ENCODE data around the gene NOXRED1. TPM values are rescaled to one million over a fixed set of nuclear protein-coding genes. Genes with fewer than 3 reads are reported as not detected.

NOXRED1 gene
- total RNA-seq, 6 experiments from 2014 or later = 0.09 to 0.33 (median 0.25) TPM; not detected in 3

GRCh38 chr14:77377502-77377844, 45.9 kb downstream of the NOXRED1 start:
- Mint-ChIP-seq H3K27me3 (ENCODE audit: insufficient read depth) (no peaks in the 10 kb centered on the region; the same call in 1 of the 2 replicates), H3K36me3 (ENCODE audit: low read depth) (0 out of 2 replicates have a peak, but pooled peaks cover 10% of the 10 kb centered on the region), H3K4me1 (ENCODE audit: low read depth) (peaks cover 35% of the 10 kb centered on the region), H3K27ac (no peak overlapping the region), H3K4me3 (no peak overlapping the region), H3K9me3 (no peaks in the 10 kb centered on the region)
- DNase-seq = no peak
- no peak for TF ChIP-seq CTCF (IDR thresholded peaks at IDR 0.05)

- DNase-seq = peak; percentile 70
- Mint-ChIP-seq H3K9me3 (no peaks in the 10 kb centered on the region), H3K27me3 (ENCODE audit: insufficient read depth) (no peaks in the 10 kb centered on the region), H3K4me3 (peak within 1 kb of the TSS; percentile 90), H3K4me1 (ENCODE audit: low read depth) (peaks cover 38% of the 10 kb centered on the region), H3K36me3 (ENCODE audit: low read depth) (0 out of 2 replicates have a peak, but pooled peaks cover 10% of the 10 kb centered on the region), H3K27ac (peak within 1 kb of the TSS; percentile 65)
- TF ChIP-seq CTCF (IDR thresholded peaks at IDR 0.05) = peak; percentile 60
Observed at GRCh38 chr14:77376771-77377501, 46.4 kb downstream of the NOXRED1 start, which contains the start of the genes SAMD15 and TMED8. Gene SAMD15, plus strand, starts transcription at chr14:77377379. Its CDS starts 40 bp downstream, at chr14:77377419. Gene TMED8, minus strand, starts transcription at chr14:77377094. Its CDS starts 41 bp downstream, at chr14:77377053.

DNA sequence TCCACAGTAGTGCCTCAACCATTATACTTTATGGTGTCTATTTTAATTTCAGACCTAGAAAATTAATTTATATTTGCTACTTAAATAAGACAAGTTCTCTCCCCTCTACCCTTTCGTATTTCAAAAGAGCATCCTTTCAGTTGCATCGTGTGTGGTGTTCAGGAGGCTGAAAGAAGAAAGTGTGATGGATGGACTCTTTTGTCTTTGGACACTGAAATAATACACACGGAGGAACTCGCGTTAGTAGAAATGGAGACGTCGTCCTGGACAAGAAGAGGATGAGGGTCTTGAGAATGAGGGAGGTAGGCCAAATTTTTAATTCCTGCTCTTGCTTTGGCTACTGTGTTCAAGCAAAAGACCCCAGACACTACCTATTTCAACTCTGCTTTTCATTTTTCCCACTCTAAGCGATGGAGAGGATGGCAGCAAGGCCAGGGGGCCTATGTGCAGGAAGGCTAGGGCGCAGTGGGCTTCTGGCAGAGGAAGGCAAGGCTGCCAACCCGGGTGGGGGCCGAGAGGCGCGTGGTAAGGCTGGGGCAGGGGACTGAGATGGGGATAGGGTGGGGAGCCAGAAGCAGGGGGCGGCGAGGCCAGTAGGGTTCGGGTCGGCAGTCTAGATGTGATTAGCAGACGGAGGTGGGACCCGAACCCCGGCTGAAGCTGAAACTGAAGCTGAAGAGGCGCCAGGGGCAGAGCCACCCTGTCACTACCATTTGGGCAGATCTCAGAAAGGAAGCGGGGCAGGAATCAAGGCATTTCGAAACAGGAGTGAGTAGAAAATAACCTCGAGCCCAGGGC, 47.2 kb downstream of the NOXRED1 start:
- Mint-ChIP-seq H3K36me3 (ENCODE audit: low read depth) (0 out of 2 replicates have a peak, but pooled peaks cover 10% of the 10 kb centered on the region), H3K9me3 (no peaks in the 10 kb centered on the region), H3K4me3 (peak overlapping the region; percentile 90), H3K27ac (peak overlapping the region; percentile 65), H3K4me1 (ENCODE audit: low read depth) (peaks cover 38% of the 10 kb centered on the region), H3K27me3 (ENCODE audit: insufficient read depth) (no peaks in the 10 kb centered on the region)
- TF ChIP-seq CTCF (IDR thresholded peaks at IDR 0.05) = no peak
- DNase-seq = peak; percentile 3

DNA sequence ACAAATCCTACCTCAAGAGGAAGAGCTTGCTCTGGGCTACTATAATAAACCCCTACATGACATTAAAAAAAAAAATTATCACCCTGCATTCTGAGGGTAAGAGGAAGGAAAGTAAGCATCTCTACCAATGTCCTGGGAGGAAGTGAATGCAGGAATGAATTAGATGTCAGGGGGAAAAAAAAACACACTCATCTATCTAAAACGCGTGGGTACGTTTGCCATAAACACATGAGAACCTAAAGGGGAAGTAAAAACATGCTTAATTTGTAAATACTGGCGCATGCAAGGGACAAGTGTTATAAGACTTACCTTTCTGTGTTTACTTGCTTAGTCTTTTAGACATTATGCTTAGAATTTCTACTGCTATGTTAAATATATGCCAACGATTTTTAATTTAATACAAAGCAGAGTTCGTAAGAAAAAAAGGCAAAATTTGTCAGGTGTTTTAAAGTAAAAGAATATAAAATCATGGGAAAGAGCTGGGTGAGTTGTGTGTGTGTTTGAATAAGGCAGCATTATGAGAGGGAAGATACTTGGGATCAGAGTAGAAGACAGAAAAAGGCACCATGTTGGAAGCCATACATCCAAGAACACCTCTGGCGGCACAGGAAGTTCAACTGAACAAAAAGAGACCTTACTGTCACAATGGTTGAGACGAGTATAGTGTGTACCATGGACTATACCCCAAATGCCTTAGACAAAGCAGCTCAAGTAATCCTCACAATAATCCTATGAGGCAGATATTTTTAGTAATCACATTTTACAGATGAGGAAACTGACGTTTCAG, 48.0 kb downstream of the NOXRED1 start:
- TF ChIP-seq CTCF (IDR thresholded peaks at IDR 0.05) = no peak
- Mint-ChIP-seq H3K4me1 (ENCODE audit: low read depth) (peaks cover 38% of the 10 kb centered on the region), H3K4me3 (peak overlapping the region; percentile 90; the same call in 1 of the 2 replicates), H3K27ac (no peak overlapping the region), H3K36me3 (ENCODE audit: low read depth) (0 out of 2 replicates have a peak, but pooled peaks cover 10% of the 10 kb centered on the region), H3K9me3 (no peaks in the 10 kb centered on the region), H3K27me3 (ENCODE audit: insufficient read depth) (no peaks in the 10 kb centered on the region)
- no peak for DNase-seq

DNA sequence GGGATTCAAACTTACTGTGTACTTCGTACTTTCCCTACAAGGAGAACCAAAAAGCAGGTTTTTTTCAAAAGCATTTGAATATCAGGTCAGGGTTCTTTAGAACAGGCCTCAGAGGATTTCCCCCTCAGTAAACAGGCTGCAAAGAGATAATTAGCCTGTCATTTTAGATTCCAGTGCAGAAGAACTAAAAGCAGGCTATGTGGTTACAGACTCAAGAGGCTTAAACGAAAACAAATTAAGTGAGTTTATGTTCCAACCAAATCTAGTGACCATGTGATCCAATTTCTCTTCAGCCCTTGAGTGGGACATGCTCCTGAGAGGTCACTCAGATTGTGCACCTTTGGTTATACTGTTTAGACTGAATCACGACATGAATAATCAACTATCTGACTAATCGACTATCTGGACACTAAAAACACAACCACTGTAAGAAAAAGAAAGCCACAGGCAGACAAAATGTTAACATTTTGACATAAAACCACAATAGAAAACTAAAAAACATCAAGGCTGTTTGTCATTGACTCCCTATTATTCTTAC, 51.0 kb downstream of the NOXRED1 start:
- Mint-ChIP-seq H3K27me3 (ENCODE audit: insufficient read depth) (no peaks in the 10 kb centered on the region), H3K9me3 (no peaks in the 10 kb centered on the region), H3K27ac (no peak overlapping the region), H3K4me1 (ENCODE audit: low read depth) (peaks cover 38% of the 10 kb centered on the region), H3K36me3 (ENCODE audit: low read depth) (0 out of 2 replicates have a peak, but pooled peaks cover 10% of the 10 kb centered on the region), H3K4me3 (0 out of 2 replicates have a peak overlapping the region, but pooled peaks have one; percentile 6)
- DNase-seq = peak; percentile 62
- TF ChIP-seq CTCF (IDR thresholded peaks at IDR 0.05) = no peak
